Measurements from ENCODE around the gene PPP2R2C. TPM values are rescaled to one million over a fixed set of nuclear protein-coding genes. Genes with fewer than 3 reads are reported as not detected.

PPP2R2C gene
- total and polyA plus RNA-seq, 9 of the 15 experiments (the other 6 are each of a cell fraction or from before 2014, with no cell fraction given): 0.04 to 0.06 TPM; not detected in 7

GRCh38 chr4:6478546-6479220 lies 6.3 kb upstream of the PPP2R2C start:
- no peak for DNase-seq (ENCODE audit: extremely low read depth in 1 of 4, low spot score in 3 of 4)
- peaks cover 3 to 25% of the 10 kb centered on the region in 2 experiments; a peak in 4 of 5 replicates for H3K27me3 ChIP-seq (ENCODE audit: control insufficient read depth in 2 of 2, insufficient read depth in 2 of 2, low read length in 2 of 2)
- BruUV-seq (replicated peaks): no TSS peak
- H3K4me3 ChIP-seq: no peak overlapping the region
- in situ Hi-C loops (cut with MboI) (no loop called here), intact Hi-C loops (cut with micrococcal nuclease) (no loop called here)
- TF ChIP-seq ETV1 (tag; conservative IDR thresholded peaks at IDR 0.05; ENCODE audit: low read depth): no peak
- TF ChIP-seq, protein P1, sequence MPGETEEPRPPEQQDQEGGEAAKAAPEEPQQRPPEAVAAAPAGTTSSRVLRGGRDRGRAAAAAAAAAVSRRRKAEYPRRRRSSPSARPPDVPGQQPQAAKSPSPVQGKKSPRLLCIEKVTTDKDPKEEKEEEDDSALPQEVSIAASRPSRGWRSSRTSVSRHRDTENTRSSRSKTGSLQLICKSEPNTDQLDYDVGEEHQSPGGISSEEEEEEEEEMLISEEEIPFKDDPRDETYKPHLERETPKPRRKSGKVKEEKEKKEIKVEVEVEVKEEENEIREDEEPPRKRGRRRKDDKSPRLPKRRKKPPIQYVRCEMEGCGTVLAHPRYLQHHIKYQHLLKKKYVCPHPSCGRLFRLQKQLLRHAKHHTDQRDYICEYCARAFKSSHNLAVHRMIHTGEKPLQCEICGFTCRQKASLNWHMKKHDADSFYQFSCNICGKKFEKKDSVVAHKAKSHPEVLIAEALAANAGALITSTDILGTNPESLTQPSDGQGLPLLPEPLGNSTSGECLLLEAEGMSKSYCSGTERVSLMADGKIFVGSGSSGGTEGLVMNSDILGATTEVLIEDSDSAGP (CRISPR knock-in tag; IDR thresholded peaks at IDR 0.05): no peak
- no peak for TF ChIP-seq SIX5 (IDR thresholded peaks at IDR 0.05; ENCODE audit: borderline replicate concordance in 1 of 2, insufficient read depth in 1 of 2, low read depth in 1 of 2, low read length in 2 of 2)
- TF ChIP-seq RAD51 (IDR thresholded peaks at IDR 0.05; ENCODE audit: borderline replicate concordance, low read depth): peak; percentile 30; the same call in 1 of the 2 replicates
- peak; percentile 44; the same call in 1 of the 2 replicates for TF ChIP-seq USF2 (CRISPR knock-in tag; IDR thresholded peaks at IDR 0.05)
- TF ChIP-seq MEIS2 (IDR thresholded peaks at IDR 0.05; ENCODE audit: partially characterized antibody): no peak
- TF ChIP-seq FOS (IDR thresholded peaks at IDR 0.05; ENCODE audit: extremely low read depth, insufficient read length): no peak
- no peak for TF ChIP-seq GATAD2A (IDR thresholded peaks at IDR 0.05)
- peak; percentile 52; the same call in 1 of the 2 replicates for TF ChIP-seq USF1 (CRISPR knock-in tag; IDR thresholded peaks at IDR 0.05)
- no peaks in the 10 kb centered on the region for H3K4me1 ChIP-seq (replicated peaks in 1 of 2; ENCODE audit: control insufficient read depth in 2 of 2, insufficient read depth in 2 of 2, low read length in 2 of 2)
- no peak for ATAC-seq
- no peak overlapping the region for H2AFZ ChIP-seq (ENCODE audit: low read depth, low read length)
- H3K4me2 ChIP-seq (ENCODE audit: insufficient read depth, low read length): no peak overlapping the region
- POLR2A ChIA-PET: interaction anchor here (0.6 kb wide), 1 partner anchor 195 kb away, joined by 3 read pairs; a partner anchor contains a TSS
- H3K27ac ChIP-seq (ENCODE audit: extremely low read depth, low read depth, low read length): no peak overlapping the region
- H3K79me2 ChIP-seq (ENCODE audit: control insufficient read depth, insufficient read depth, low read length): no peaks in the 10 kb centered on the region
- H3K9me3 ChIP-seq (replicated peaks; ENCODE audit: control insufficient read depth, insufficient read depth, low read depth, low read length): no peaks in the 10 kb centered on the region
- no peak for FAIRE-seq
- WGBS (ENCODE audit: insufficient coverage, low coverage, missing lambda C conversion rate): under 1% methylated on average over 16 of the region's 17 CpGs
- H3K36me3 ChIP-seq (ENCODE audit: control insufficient read depth, insufficient read depth, low read length): no peaks in the 10 kb centered on the region
- H3K9me1 ChIP-seq (ENCODE audit: control insufficient read depth, insufficient read depth, low read length): no peaks in the 10 kb centered on the region
- H4K20me1 ChIP-seq (replicated peaks; ENCODE audit: control insufficient read depth, insufficient read depth, low read length): peaks cover 4% of the 10 kb centered on the region; the same call in 1 of the 2 replicates
- H3K9ac ChIP-seq (ENCODE audit: insufficient read depth in 1 of 2, low read depth in 2 of 2, low read length in 2 of 2): no peak overlapping the region
- CTCF ChIA-PET (ENCODE audit: low intra/inter-chr PET ratio): no interaction called here
